ENCODE results near the gene CEP72.

- no peak for TF ChIP-seq CTCF (IDR thresholded peaks at IDR 0.05)
- TF ChIP-seq POLR2A (IDR thresholded peaks at IDR 0.05): no peak
Observed at GRCh38 chr5:638501-639252, 26.5 kb downstream of the CEP72 start.
